GM21526 (cell line): ENCODE measurements around the gene STARD13.

Experiments
- ATAC-seq: cut with Tn5 transposase; IDR thresholded peaks from one replicate; pipeline ENCODE4 v1.9.1; 2021; ENCODE audit warnings: moderate library complexity; ENCODE audit not compliant: unreplicated experiment, low FRiP score

STARD13 gene

DNA sequence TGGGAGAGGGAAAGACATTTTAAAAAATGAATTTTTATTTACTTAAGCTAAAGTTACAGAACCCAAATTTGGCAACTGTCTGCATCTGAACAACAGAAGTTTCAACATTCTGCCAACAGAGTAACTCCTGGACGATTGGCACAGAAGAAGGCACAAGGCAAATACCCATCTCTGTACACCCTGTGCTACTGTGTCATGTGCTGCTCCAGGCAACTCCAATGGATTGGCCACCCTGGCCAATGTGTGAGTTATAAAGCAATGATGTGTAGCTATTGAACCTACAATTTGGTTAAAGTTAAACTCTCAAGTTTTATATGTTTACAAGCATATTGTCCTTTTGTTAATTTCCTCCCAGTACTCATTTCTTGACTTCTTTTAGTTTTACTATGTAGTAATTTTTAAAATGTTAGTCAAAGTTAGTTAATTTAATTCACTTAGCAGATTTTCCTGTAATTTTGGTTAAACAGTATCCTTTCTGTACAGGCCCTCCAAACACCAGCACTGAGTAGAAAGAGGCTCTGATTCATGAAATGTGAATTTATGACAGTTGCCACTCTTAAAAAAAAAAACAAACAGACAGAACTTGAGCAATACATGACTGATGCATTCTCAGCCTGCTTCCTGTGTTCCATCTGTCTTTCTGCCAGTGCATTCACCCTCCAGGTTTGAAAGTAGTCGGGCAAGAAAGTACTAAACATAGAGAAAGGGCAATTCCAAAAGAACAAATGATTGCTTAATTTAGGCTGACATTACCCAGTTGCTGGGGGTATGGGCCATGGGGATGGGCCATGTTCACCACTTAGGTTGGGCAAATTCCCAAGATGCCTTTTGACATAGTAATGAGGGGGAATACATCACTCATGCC, 5.9 kb downstream of the STARD13 start:
- ATAC-seq, result no peak

DNA sequence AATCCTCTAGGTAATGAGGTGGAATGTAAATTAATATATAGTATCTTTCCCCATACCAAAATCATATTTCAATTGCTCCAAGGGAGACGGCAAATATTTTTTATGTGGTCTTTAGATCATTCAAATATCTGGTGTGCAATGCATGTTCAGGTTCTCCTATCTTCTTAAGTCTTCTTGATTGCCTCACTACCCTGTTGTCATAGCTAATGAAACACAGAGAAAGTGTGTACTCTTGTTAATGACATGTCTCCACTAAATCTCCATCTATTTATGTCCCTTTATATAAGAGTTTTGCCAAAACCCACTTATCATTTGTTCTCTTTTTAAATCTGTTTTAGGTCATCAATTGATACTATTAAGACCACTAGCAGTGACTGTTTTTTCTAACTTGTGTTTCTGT, 6.6 kb downstream of the STARD13 start:
- ATAC-seq, result no peak

DNA sequence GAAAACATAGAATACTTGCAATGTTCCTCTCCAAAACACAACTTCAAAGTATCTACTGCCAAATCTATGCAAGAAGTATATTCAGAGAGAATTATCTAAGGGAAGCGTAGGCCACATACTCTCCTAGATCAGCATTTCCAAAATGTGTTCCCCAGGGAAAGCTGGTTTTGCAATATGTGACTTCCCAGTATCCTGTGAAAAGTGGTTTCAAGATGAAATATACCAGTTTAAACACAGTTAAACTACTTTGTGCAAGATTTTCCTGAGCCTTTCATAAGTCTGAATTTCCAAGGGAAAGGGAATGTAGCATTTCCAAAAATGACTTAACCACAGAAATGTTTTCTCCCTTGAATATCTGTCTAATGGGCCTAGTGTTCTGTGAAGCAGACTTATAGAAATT, 7.6 kb downstream of the STARD13 start:
- ATAC-seq, result no peak

DNA sequence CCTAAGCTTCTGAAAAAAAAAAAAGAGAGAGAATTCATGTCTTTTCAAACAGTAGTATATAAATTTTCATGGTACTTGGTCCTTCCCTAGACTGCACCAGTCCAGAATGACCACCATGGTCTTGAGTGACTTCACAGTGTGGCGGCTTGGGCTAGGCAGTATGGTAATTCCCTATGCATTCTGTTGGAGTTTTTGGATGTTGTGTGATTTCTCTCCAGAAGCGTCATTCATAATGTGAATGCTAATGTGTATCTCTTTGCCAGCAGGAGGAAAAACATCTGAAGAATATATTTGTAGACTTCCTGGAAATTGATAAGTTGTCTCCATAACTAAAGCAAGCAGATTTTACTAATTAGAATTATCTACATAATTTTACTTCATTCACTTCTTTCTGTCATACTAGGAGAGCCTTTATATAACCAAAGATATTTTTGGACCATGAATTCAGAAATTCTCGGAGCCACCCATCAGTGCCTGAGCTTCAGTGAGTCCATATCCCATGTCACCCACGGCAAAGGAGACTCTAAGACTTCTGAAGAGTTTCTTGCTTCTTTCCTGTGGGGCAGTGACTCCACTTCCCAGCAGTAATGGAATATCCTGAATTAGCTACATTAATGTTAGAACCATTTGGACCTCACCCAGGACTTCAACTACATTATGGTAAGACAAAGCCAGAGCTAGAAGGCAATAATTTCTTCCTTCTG, 8.4 kb downstream of the STARD13 start:
- no peak for ATAC-seq

DNA sequence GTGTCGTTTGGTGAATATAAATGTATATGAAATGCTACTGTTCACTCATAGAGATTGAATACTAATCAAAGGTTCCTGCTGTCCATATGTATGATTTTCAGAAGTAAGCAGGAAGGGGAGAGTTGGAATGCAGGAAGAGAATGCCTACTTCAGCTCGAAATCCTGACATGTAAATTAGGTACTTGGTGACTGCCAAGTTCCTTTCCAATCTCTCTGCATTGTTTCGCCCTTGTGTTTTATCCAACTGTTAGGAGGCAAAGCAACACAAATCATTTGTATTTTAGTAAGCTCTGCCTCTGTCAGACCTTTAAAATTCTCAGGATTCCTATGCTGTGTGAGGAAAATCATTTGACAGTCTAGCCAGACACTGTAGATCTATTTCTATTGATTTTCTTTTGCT, 9.0 kb downstream of the STARD13 start:
- ATAC-seq, result no peak

DNA sequence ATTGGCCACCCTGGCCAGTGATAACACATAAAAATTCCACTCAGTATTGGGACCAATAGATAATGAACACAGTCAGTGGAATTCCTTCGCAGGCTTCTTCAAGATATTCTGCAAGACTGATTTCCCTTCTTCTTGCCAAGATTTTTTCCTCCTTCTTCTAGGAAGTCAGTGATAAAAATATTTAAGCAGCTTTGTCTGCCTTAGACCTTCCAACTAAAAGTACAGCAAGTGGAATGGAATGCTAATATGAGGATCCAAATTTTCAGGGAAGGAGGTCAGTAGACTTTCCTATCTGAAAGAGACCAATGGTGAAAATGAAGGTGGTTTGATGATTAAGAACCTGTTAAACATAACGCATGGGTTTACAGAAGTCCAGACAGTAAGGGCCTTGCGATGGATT, 9.6 kb downstream of the STARD13 start:
- ATAC-seq, result no peak

DNA sequence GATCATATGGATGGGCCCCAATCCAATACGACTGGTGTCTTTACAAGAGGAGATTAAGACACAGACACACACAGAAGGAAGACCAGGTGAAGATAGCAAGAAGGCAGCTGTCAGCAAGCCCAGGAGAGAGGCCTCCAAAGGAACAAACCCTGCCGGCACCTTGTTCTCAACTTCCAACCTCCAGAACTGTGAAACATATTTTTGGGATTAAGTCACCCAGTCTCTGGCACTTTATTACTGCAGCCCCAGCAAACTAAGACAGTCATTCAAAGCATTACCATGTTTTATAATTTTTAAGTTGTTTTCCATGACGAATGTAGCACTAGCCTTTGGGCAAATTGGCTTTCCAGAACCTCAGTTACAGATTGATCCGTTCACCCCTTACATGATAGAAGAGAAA, 11.3 kb downstream of the STARD13 start:
- no peak for ATAC-seq

DNA sequence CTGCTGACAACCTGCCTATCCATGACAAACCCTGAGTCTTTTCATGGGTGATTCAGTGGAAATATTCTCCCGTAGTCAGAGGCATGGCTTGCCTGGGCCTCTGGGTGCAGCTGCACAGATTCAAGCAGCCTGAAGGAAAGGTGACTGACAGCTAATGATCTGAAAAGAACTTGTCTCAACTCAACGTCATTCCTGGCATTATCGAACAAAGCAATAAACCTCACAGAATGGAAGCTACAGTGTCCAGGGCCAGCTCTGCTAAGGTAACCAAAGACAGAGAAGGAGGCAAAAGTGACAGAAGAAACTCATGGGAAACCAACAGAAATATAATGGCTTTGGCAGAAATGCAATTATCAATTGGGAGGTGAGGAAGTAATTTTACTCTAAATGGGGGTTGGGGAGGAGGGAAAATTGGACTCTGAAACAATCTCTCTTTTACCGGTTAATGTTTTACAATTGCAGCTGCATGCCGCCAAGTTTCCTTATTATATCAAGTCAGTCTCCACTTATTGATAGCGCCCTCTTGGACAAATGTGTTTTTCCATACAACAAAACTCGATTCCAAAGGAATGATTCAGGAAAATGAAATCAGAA, 12.9 kb downstream of the STARD13 start:
- no peak for ATAC-seq

DNA sequence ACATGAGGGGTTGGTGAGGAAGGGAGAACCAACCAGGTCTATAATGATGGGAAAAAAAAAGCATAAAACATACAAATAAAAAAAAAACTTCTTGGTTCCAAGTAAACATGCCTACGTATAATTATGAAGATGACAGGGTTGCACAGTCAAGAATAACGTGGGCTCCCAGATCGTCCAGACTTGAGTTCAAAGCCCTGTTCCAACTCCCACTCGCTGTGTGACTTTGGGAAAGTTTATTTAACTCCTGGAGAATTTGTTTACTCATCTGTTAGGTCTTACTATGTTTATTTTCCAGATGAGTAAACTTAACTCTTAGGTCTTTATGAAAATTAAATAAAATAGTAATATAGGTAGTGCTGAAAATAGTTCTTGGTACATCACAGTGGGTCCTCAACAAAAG, 13.8 kb downstream of the STARD13 start:
- ATAC-seq, result no peak

DNA sequence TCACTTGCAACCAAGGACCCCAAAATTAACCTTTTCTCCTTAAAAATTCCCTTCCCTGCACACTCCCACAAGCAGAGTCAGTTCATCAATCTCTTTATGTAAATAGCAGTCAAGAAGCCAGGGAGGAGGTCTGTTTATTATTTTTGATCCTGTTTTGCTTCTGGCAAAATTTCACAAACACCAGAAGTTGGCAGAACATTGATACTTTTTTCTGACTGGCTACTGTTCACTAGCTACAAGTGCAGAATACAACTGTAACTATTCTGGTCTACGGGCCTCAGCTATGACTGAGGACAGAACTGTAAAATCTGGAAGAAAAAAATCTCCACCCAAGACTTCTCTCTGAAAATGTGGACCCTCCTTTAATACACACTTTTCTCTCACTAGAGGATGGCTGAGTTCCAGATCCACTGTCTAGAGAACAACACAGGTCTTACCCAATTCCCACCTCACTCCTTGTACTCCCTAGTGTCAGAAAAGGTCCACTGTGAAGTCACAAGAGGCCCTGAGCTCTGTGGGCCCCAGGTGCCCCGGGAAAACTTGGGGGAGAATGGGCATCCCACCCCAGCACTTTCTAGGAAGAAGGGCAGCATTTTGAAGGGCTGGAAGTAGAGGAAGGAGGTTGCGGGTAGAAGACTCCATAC, 14.5 kb downstream of the STARD13 start:
- ATAC-seq, result no peak

DNA sequence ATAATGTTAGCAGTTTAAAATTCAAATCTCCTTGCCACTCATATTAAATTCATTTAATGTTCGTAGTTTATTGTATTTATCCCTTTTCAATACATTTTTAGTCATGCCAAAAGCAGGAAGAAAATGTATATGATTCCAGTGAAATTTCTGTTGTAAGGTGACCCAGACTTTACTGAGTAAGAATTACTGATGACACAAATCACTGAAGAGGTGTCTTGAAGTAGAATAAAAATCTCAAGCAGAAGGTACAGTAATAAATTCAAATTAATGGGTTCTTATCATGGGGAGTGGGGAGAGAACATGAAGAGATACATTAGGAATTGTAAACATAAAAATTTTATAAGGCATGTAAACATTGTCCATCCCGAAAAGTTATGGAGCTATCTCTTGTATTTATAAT, 19.9 kb downstream of the STARD13 start:
- ATAC-seq, result no peak

DNA sequence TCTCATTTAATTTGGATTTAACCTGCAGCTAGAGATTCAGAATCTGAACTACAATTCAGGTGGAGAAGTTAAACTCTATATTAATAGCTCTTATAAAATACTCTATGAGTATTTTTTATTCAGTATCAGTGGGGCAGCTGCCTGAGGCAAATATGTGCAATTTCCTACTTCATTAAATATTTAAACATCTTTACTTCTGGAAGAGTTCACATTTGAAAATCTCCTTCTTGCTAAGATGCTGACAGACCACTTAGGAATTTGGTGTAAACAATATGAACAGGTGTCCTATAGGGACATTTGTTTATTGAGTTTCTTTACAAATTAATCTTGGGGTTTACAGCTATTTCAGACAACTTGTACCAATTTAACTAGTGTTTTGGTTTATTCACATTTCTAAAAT, 20.4 kb downstream of the STARD13 start:
- no peak for ATAC-seq

DNA sequence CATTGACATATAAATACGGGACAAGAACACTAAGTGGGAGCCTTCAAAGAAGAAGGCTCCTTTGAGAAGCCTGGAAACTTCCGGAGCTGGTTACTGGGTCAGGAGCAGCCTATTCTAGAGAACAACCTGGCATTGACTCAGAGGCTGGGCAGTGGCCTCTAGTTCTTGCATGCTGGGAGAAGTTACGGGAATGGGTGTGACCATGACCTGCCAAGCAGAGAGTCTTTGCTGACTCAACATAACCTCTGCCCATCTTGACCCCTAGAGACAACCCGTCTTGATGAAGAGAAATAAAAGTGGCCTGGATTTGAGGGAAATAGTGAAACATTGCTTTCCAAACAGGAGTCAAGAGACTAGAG, 21.0 kb downstream of the STARD13 start:
- no peak for ATAC-seq

DNA sequence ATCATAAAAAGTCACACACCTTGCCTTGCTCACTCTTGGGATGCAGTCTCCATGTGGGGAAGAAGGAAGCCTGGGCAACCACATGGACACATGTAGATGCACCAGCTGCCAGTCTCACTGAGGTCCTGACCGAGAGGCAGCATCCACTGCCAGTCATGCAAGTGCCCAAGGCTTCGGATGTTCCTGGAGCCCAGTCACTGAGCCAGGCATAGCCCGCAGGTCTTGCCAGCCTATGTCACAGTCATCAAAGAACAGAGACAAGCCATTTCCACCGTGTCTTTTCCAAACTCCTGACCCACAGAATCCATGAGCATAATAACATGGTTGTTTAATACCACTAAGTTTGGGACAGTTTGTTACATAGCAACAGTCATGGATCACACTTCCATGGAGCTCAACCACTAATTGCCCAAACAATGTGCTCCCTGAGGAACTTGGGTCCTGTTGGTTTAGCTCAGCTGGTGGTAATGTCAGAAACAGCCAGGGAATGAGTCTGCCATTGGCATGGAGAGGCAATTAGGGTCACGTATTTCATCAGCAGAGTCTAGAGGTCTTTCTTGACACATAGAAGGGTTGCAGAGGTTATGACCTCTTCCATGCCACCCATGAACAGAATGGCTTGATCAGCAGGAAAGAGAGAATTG, 21.5 kb downstream of the STARD13 start:
- no peak for ATAC-seq

DNA sequence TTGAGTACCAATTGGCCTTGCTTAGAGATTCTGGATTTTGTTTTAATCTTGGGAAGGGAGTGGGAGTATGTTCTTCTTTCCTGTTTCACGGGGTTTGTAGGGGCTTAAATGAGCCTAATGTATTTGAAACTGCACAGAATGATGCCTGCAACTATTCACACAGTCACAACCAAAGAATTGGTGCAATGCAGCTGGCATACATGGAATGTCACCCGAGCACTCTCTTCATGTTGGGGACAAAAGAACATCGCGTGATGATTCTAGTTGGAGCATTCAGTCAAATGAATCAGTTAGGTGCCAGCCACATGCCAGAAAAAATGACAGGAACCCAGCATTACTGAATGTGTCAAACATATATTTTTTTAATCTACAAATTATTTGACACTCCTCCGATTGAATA, 22.1 kb downstream of the STARD13 start:
- no peak for ATAC-seq

DNA sequence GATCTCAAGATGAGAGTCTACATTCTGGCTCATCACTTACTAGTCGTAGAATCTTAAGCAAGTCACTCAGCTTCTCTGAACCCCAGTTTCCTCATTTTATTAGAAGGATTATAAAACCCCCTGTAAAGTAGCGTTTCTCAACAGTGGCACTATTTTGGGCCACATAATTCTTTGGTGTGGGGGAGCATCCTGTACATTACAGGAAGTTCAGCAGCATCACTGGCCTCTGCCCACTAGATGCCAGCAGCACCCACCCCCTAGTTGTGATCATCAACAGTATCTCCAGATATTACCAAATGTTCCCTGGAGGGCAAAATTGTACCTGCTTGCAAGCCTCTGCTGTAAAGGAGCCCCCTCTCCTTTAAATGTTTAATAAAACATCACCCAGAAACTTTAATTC, 22.6 kb downstream of the STARD13 start:
- ATAC-seq, result no peak

DNA sequence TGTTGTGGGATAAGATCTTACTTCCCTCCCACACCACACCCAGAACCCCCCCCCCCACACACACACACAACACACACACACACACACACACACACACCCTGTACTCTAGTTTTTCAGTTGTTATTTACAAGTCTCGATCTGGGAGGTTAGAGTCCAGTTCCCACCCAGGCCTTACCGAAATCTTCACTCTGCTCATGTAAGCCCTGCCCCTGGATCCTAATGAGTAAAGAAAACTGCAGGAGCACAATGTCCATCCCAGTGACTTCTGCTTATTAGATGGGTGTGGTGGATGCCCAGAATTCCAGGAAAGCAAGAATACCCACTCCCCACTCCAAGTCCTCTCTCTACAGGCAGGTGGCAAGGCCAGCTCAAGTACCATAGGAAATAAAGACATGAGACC, 23.0 kb downstream of the STARD13 start:
- no peak for ATAC-seq

DNA sequence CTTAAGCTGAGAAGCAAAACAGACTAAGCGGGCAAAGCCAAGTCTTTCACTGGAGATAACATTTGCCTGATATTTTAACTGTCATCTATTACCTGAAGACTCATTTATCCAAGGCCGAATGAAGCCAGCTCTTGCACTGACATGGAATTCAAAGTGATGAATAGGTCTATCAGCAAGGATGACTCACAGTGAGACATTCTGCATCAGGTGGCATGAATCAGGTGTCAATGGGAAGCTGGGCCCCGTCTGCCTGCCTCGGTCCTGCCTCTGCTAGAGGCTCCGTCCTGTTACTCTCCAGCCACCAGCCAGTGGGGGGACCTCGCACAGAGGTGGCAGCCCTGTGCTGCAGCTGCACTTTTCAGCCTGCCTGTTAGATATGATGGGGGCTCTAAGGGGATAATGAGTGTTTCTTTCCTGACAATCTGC, 23.5 kb downstream of the STARD13 start:
- ATAC-seq, result no peak

DNA sequence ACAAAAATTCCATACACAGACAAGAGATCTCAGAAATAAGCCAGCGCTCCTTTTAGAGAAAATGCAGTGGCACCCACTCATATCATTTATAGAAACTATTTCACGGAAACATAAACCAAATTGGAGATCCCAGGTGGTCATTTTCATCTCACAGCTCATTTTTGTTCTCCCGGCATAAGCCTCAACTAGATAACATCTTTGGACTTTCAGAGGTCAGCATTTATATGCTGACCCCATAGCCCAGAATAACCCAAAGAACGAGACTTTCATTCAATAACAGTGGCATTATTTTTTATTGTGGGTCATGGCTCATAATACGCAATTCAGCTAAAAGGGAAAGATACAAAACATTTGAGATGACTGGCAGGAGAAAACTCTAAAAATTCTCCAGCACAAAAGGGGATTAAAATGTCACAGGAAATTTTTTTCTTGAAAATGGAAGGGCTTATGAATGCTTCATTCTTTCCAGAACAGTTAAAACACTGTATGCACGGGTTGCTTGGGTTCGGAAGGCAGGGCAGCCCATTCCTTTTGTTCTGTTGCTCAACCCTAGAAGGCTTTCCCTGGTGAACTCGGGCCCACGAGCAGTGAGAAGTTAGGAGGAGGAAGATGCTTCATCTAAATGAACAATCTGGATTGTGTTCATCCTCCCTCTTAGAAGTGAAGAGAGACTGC, 24.0 kb downstream of the STARD13 start:
- ATAC-seq, result no peak
